ENCODE measurements around the gene CKS1B. TPM values are rescaled to one million over a fixed set of nuclear protein-coding genes. Genes with fewer than 3 reads are reported as not detected.

CKS1B gene
- total RNA-seq, 2 donors from 2014 or later: 52.4 to 72.9 TPM

- no peaks in the 10 kb centered on the region for H3K36me3 Mint-ChIP-seq
- no peaks in the 10 kb centered on the region for H3K27me3 Mint-ChIP-seq
- H3K27ac Mint-ChIP-seq: peak overlapping the region; percentile 81 to 88
- H3K4me3 Mint-ChIP-seq: peak overlapping the region; percentile 82
- no peak for DNase-seq (ENCODE audit: low spot score)
- H3K9me3 Mint-ChIP-seq: no peaks in the 10 kb centered on the region
- peaks cover 40 to 58% of the 10 kb centered on the region in 2 donors for H3K4me1 Mint-ChIP-seq (ENCODE audit: low read depth in 2 of 2)
- no peak for ATAC-seq
Observed at GRCh38 chr1:155009742-155010141, 35.3 kb downstream of the CKS1B start.

GRCh38 chr1:155010211-155010918 is 35.9 kb downstream of the CKS1B start:
- Mint-ChIP-seq H3K4me1 (ENCODE audit: low read depth in 2 of 2) (peaks cover 40 to 54% of the 10 kb centered on the region in 2 donors), H3K4me3 (peak overlapping the region; percentile 82), H3K9me3 (no peaks in the 10 kb centered on the region), H3K27me3 (no peaks in the 10 kb centered on the region), H3K36me3 (no peaks in the 10 kb centered on the region), H3K27ac (peak overlapping the region; percentile 81 to 88)
- DNase-seq (ENCODE audit: low spot score) (no peak), ATAC-seq (peak in 1 of 2 donors; percentile 14)

GRCh38 chr1:155011004-155011416 is 36.5 kb downstream of the CKS1B start:
- ATAC-seq: no peak
- H3K9me3 Mint-ChIP-seq: no peaks in the 10 kb centered on the region
- H3K27ac Mint-ChIP-seq: peak overlapping the region; percentile 65 to 81
- H3K4me3 Mint-ChIP-seq: no peak overlapping the region
- DNase-seq (ENCODE audit: low spot score): no peak
- H3K4me1 Mint-ChIP-seq (ENCODE audit: low read depth in 2 of 2): peaks cover 43 to 55% of the 10 kb centered on the region in 2 donors
- no peaks in the 10 kb centered on the region for H3K27me3 Mint-ChIP-seq
- H3K36me3 Mint-ChIP-seq: no peaks in the 10 kb centered on the region

GRCh38 chr1:155011437-155012025 is 37.0 kb downstream of the CKS1B start:
- peaks cover 38 to 51% of the 10 kb centered on the region in 2 donors for H3K4me1 Mint-ChIP-seq (ENCODE audit: low read depth in 2 of 2)
- H3K4me3 Mint-ChIP-seq: no peak overlapping the region
- DNase-seq (ENCODE audit: low spot score) (no peak), ATAC-seq (no peak)
- no peaks in the 10 kb centered on the region for H3K9me3 Mint-ChIP-seq
- no peaks in the 10 kb centered on the region for H3K36me3 Mint-ChIP-seq
- H3K27me3 Mint-ChIP-seq: no peaks in the 10 kb centered on the region
- peak overlapping the region; percentile 65 to 81 for H3K27ac Mint-ChIP-seq

- peaks cover 34 to 47% of the 10 kb centered on the region in 2 donors for H3K4me1 Mint-ChIP-seq (ENCODE audit: low read depth in 2 of 2)
- peak overlapping the region in 1 of 2 donors; percentile 62 for H3K27ac Mint-ChIP-seq
- no peaks in the 10 kb centered on the region for H3K9me3 Mint-ChIP-seq
- H3K36me3 Mint-ChIP-seq: no peaks in the 10 kb centered on the region
- H3K27me3 Mint-ChIP-seq: no peaks in the 10 kb centered on the region
- ATAC-seq (no peak), DNase-seq (ENCODE audit: low spot score) (no peak)
- no peak overlapping the region for H3K4me3 Mint-ChIP-seq
Observed at GRCh38 chr1:155012026-155012546, 37.6 kb downstream of the CKS1B start.

GRCh38 chr1:155012776-155013602 is 38.5 kb downstream of the CKS1B start:
- ATAC-seq (no peak), DNase-seq (ENCODE audit: low spot score) (peak; percentile 58)
- H3K4me1 Mint-ChIP-seq (ENCODE audit: low read depth in 2 of 2): peaks cover 34 to 52% of the 10 kb centered on the region in 2 donors
- peak overlapping the region; percentile 3 for H3K4me3 Mint-ChIP-seq
- no peaks in the 10 kb centered on the region for H3K9me3 Mint-ChIP-seq
- H3K27ac Mint-ChIP-seq: peak overlapping the region; percentile 62 to 70
- no peaks in the 10 kb centered on the region for H3K27me3 Mint-ChIP-seq
- no peaks in the 10 kb centered on the region for H3K36me3 Mint-ChIP-seq

GRCh38 chr1:155013632-155014031 is 39.2 kb downstream of the CKS1B start:
- peak overlapping the region; percentile 30 for H3K4me3 Mint-ChIP-seq

GRCh38 chr1:155014709-155015508 is 40.4 kb downstream of the CKS1B start:
- Mint-ChIP-seq H3K9me3 (no peaks in the 10 kb centered on the region), H3K4me3 (no peak overlapping the region), H3K4me1 (ENCODE audit: low read depth in 2 of 2) (peaks cover 23 to 48% of the 10 kb centered on the region in 2 donors), H3K27me3 (no peaks in the 10 kb centered on the region), H3K27ac (no peak overlapping the region), H3K36me3 (no peaks in the 10 kb centered on the region)
- ATAC-seq (no peak), DNase-seq (ENCODE audit: low spot score) (peak; percentile 45)

More at GRCh38 chr1:155013632-155014031, 39.2 kb downstream of the CKS1B start:
- ATAC-seq: no peak
- H3K27me3 Mint-ChIP-seq: no peaks in the 10 kb centered on the region
- H3K9me3 Mint-ChIP-seq: no peaks in the 10 kb centered on the region
- H3K4me1 Mint-ChIP-seq (ENCODE audit: low read depth in 2 of 2): peaks cover 34 to 49% of the 10 kb centered on the region in 2 donors
- H3K36me3 Mint-ChIP-seq: no peaks in the 10 kb centered on the region
- no peak for DNase-seq (ENCODE audit: low spot score)
- no peak overlapping the region for H3K27ac Mint-ChIP-seq

- H3K27me3 Mint-ChIP-seq: no peaks in the 10 kb centered on the region
- no peak for DNase-seq (ENCODE audit: low spot score)
- ATAC-seq: no peak
- no peaks in the 10 kb centered on the region for H3K9me3 Mint-ChIP-seq
- peaks cover 19 to 42% of the 10 kb centered on the region in 2 donors for H3K4me1 Mint-ChIP-seq (ENCODE audit: low read depth in 2 of 2)
- H3K36me3 Mint-ChIP-seq: no peaks in the 10 kb centered on the region
- H3K4me3 Mint-ChIP-seq: no peak overlapping the region
- H3K27ac Mint-ChIP-seq: no peak overlapping the region
Observed at GRCh38 chr1:155015527-155016230, 41.2 kb downstream of the CKS1B start.

GRCh38 chr1:155016231-155016831 is 41.9 kb downstream of the CKS1B start:
- no peak for DNase-seq (ENCODE audit: low spot score)
- H3K36me3 Mint-ChIP-seq: no peaks in the 10 kb centered on the region
- peaks cover 19 to 38% of the 10 kb centered on the region in 2 donors for H3K4me1 Mint-ChIP-seq (ENCODE audit: low read depth in 2 of 2)
- H3K9me3 Mint-ChIP-seq: no peaks in the 10 kb centered on the region
- H3K27me3 Mint-ChIP-seq: no peaks in the 10 kb centered on the region
- no peak overlapping the region for H3K27ac Mint-ChIP-seq
- H3K4me3 Mint-ChIP-seq: no peak overlapping the region
- ATAC-seq: no peak

- Mint-ChIP-seq H3K4me1 (ENCODE audit: low read depth in 2 of 2) (peaks cover 19 to 41% of the 10 kb centered on the region in 2 donors), H3K27me3 (no peaks in the 10 kb centered on the region), H3K27ac (no peak overlapping the region), H3K4me3 (peak overlapping the region; percentile 54), H3K9me3 (no peaks in the 10 kb centered on the region), H3K36me3 (no peaks in the 10 kb centered on the region)
- ATAC-seq (peak; percentile 94 to 95), DNase-seq (ENCODE audit: low spot score) (peak; percentile 87)
Observed at GRCh38 chr1:155017041-155017945, 42.8 kb downstream of the CKS1B start.

Data from natural killer cell treated with Interleukin-12 subunit alpha and Interleukin-12 subunit beta and Interleukin-15 and Interleukin-18, amount 100 ng/mL, for 72 hours (primary cell).